WTC11 (cell line): ENCODE data around the gene RHOT1.

Experiments used
- CTCF ChIP-seq: fragments of 200-600 bp; IDR thresholded peaks from 2 replicates; pipeline ENCODE4 v1.8.0; 2022; ENCODE audit warnings: antibody characterized with exemption
- MAX ChIP-seq: sonication (generic); formaldehyde crosslinking; IDR thresholded peaks from 2 replicates; pipeline ENCODE4 v1.8.0; 2022; ENCODE audit warnings: mild to moderate bottlenecking, missing genetic modification reagents
- PRRX2 ChIP-seq: fragments of 250-450 bp; sonication (Bioruptor Pico); IDR thresholded peaks from 2 replicates; pipeline ENCODE4 v1.8.0; 2021; ENCODE audit warnings: mild to moderate bottlenecking
- ZBTB43 ChIP-seq: sonication (generic); formaldehyde crosslinking; IDR thresholded peaks from 2 replicates; pipeline ENCODE4 v1.8.1; 2023; ENCODE audit warnings: mild to moderate bottlenecking, missing genetic modification reagents
- ZNF263 ChIP-seq: sonication (generic); formaldehyde crosslinking; IDR thresholded peaks from 2 replicates; pipeline ENCODE4 v1.8.1; 2022; ENCODE audit warnings: low read depth, mild to moderate bottlenecking, moderate library complexity, missing genetic modification reagents

- TF ChIP-seq MAX (CRISPR knock-in tag) (no peak), ZBTB43 (CRISPR knock-in tag) (no peak), PRRX2 (CRISPR knock-in tag) (no peak), CTCF (no peak), ZNF263 (no peak)
Measured at GRCh38 chr17:32174889-32175288, 32.6 kb downstream of the RHOT1 start.
